WTC11 (cell line): Measurements from ENCODE around the gene TGFBR2.

Experiments
- CBFB ChIP-seq: sonication (generic); formaldehyde crosslinking; IDR thresholded peaks from 2 replicates; pipeline ENCODE4 v1.8.1; 2022; ENCODE audit warnings: mild to moderate bottlenecking, low read depth, missing genetic modification reagents
- CDX4 ChIP-seq: fragments of 250-450 bp; sonication (Bioruptor Pico); IDR thresholded peaks from 2 replicates; pipeline ENCODE4 v1.9.0; 2021; ENCODE audit warnings: moderate library complexity, mild to moderate bottlenecking, inconsistent platforms, borderline replicate concordance
- CTCF ChIP-seq: fragments of 200-600 bp; IDR thresholded peaks from 2 replicates; pipeline ENCODE4 v1.8.0; 2022; ENCODE audit warnings: antibody characterized with exemption
- FOXP1 ChIP-seq: sonication (generic); formaldehyde crosslinking; IDR thresholded peaks from 2 replicates; pipeline ENCODE4 v1.8.0; 2022; ENCODE audit warnings: missing genetic modification reagents, mild to moderate bottlenecking, moderate library complexity, borderline replicate concordance
- NR1H2 ChIP-seq: sonication (generic); formaldehyde crosslinking; IDR thresholded peaks from 2 replicates; pipeline ENCODE4 v1.9.0; 2021; ENCODE audit warnings: mild to moderate bottlenecking, moderate library complexity, missing genetic modification reagents

GRCh38 chr3:30630238-30631030 lies 24.0 kb downstream of the TGFBR2 start:
- TF ChIP-seq CTCF (no peak), CDX4 (CRISPR knock-in tag) (no peak), CBFB (CRISPR knock-in tag) (no peak), NR1H2 (CRISPR knock-in tag) (no peak), FOXP1 (CRISPR knock-in tag) (no peak)
